ENCODE results near the gene EXOC3L2.

Gene EXOC3L2

GRCh38 chr19:45262570-45262969 is 17.4 kb upstream of the EXOC3L2 start:
- no peak for TF ChIP-seq CTCF (IDR thresholded peaks at IDR 0.05; ENCODE audit: insufficient read depth, low read length, poor library complexity, severe bottlenecking)
- TF ChIP-seq EZH2phosphoT487 (conservative IDR thresholded peaks at IDR 0.05; ENCODE audit: low read length) = no peak
- no peaks in the 10 kb centered on the region for H3K36me3 ChIP-seq (ENCODE audit: low read length)
- no peaks in the 10 kb centered on the region for H3K9me3 ChIP-seq (ENCODE audit: insufficient read depth, low read length)
- no peak overlapping the region for H3K27ac ChIP-seq (ENCODE audit: low read depth, low read length)
- no peaks in the 10 kb centered on the region for H3K27me3 ChIP-seq (ENCODE audit: low read length)
- 0 out of 2 replicates have a peak, but pooled peaks cover 6% of the 10 kb centered on the region for H3F3A ChIP-seq (ENCODE audit: insufficient read depth)
- H3K9ac ChIP-seq (ENCODE audit: low read length) = no peak overlapping the region
- H3K79me2 ChIP-seq (ENCODE audit: insufficient read depth, low read length) = no peaks in the 10 kb centered on the region
- H3K4me3 ChIP-seq (ENCODE audit: insufficient read depth, low read length, poor library complexity, severe bottlenecking) = no peak overlapping the region
- H4K20me1 ChIP-seq (ENCODE audit: low read depth, low read length) = no peaks in the 10 kb centered on the region
- H2AFZ ChIP-seq (ENCODE audit: low read depth, low read length, severe bottlenecking) = no peak overlapping the region
- no peaks in the 10 kb centered on the region for H3K9me2 ChIP-seq (replicated peaks; ENCODE audit: insufficient read depth, low read length)
- H3K4me2 ChIP-seq (ENCODE audit: low read depth, low read length, poor library complexity, severe bottlenecking) = no peak overlapping the region

DNA sequence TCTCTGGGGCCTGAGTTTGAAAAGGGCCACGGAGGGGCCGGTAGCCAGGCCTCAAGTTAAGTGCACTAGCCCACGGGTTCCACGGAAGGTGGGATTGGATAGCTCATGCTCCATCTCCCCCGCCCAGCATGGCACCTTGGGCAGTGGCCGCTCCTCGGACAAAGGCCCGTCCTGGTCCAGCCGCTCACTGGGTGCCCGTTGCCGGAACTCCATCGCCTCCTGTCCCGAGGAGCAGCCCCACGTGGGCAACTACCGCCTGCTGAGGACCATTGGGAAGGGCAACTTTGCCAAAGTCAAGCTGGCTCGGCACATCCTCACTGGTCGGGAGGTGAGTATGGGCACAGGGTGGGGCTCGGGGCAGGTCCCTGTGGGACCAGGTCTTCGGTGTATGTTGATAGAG is 13.7 kb upstream of the EXOC3L2 start:
- no peak for TF ChIP-seq EZH2phosphoT487 (conservative IDR thresholded peaks at IDR 0.05; ENCODE audit: low read length)
- TF ChIP-seq CTCF (IDR thresholded peaks at IDR 0.05; ENCODE audit: insufficient read depth, low read length, poor library complexity, severe bottlenecking) = no peak
- Histone ChIP-seq H3K4me3 (ENCODE audit: insufficient read depth, low read length, poor library complexity, severe bottlenecking) (no peak overlapping the region), H4K20me1 (ENCODE audit: low read depth, low read length) (no peaks in the 10 kb centered on the region), H2AFZ (ENCODE audit: low read depth, low read length, severe bottlenecking) (no peak overlapping the region), H3K4me2 (ENCODE audit: low read depth, low read length, poor library complexity, severe bottlenecking) (no peak overlapping the region), H3K36me3 (ENCODE audit: low read length) (no peaks in the 10 kb centered on the region), H3K9me3 (ENCODE audit: insufficient read depth, low read length) (no peaks in the 10 kb centered on the region), H3K27ac (ENCODE audit: low read depth, low read length) (no peak overlapping the region), H3K79me2 (ENCODE audit: insufficient read depth, low read length) (no peaks in the 10 kb centered on the region), H3K27me3 (ENCODE audit: low read length) (no peaks in the 10 kb centered on the region), H3K9me2 (replicated peaks; ENCODE audit: insufficient read depth, low read length) (no peaks in the 10 kb centered on the region), H3F3A (ENCODE audit: insufficient read depth) (0 out of 2 replicates have a peak, but pooled peaks cover 6% of the 10 kb centered on the region), H3K9ac (ENCODE audit: low read length) (no peak overlapping the region)

DNA sequence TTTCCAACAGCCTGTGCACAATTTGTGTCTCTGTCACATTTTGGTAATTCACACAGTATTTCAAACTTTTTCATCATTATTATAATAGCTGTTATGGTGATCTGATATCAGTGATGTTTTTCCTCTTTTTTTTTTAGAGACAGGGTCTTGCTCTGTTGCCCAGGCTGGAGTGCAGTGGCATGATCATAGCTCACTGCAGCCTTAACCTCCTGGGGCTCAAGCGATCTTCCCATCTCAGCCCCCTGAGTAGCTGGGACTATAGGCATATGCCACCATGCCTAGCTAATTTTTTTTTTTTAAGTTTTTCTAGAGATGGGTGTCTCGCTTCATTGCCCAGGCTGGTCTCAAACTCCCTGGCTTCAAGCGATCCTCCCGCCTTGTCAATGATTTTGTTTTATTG is 11.6 kb upstream of the EXOC3L2 start:
- H2AFZ ChIP-seq (ENCODE audit: low read depth, low read length, severe bottlenecking) = no peak overlapping the region
- no peak overlapping the region for H3K4me3 ChIP-seq (ENCODE audit: insufficient read depth, low read length, poor library complexity, severe bottlenecking)
- no peak overlapping the region for H3K9ac ChIP-seq (ENCODE audit: low read length)
- H3F3A ChIP-seq (ENCODE audit: insufficient read depth) = 0 out of 2 replicates have a peak, but pooled peaks cover 6% of the 10 kb centered on the region
- H3K27me3 ChIP-seq (ENCODE audit: low read length) = no peaks in the 10 kb centered on the region
- H3K4me2 ChIP-seq (ENCODE audit: low read depth, low read length, poor library complexity, severe bottlenecking) = no peak overlapping the region
- H3K9me2 ChIP-seq (replicated peaks; ENCODE audit: insufficient read depth, low read length) = no peaks in the 10 kb centered on the region
- no peaks in the 10 kb centered on the region for H3K9me3 ChIP-seq (ENCODE audit: insufficient read depth, low read length)
- H3K79me2 ChIP-seq (ENCODE audit: insufficient read depth, low read length) = no peaks in the 10 kb centered on the region
- no peaks in the 10 kb centered on the region for H3K36me3 ChIP-seq (ENCODE audit: low read length)
- TF ChIP-seq EZH2phosphoT487 (conservative IDR thresholded peaks at IDR 0.05; ENCODE audit: low read length) (no peak), CTCF (IDR thresholded peaks at IDR 0.05; ENCODE audit: insufficient read depth, low read length, poor library complexity, severe bottlenecking) (no peak)
- H3K27ac ChIP-seq (ENCODE audit: low read depth, low read length) = no peak overlapping the region
- H4K20me1 ChIP-seq (ENCODE audit: low read depth, low read length) = no peaks in the 10 kb centered on the region

Measured in SU-DHL-6 (cell line).